ENCODE results near the gene ADH1C.

- TF ChIP-seq SIN3A (IDR thresholded peaks at IDR 0.05; ENCODE audit: borderline replicate concordance, insufficient read depth, low read length): no peak
- no peak for TF ChIP-seq POLR2AphosphoS5 (IDR thresholded peaks at IDR 0.05; ENCODE audit: low read depth, low read length)
- TF ChIP-seq REST (IDR thresholded peaks at IDR 0.05; ENCODE audit: insufficient read depth in 1 of 2, low read depth in 2 of 2, low read length in 2 of 2): no peak
- TF ChIP-seq FOXP2 (optimal IDR thresholded peaks at IDR 0.05; ENCODE audit: borderline replicate concordance, extremely low read depth, extremely low read length, insufficient read depth): no peak
- TF ChIP-seq TAF1 (IDR thresholded peaks at IDR 0.05; ENCODE audit: borderline replicate concordance, insufficient read depth, low read length): no peak
These were observed 21.9 kb downstream of the ADH1C start for GRCh38 chr4:99330648-99331047.

Measured in PFSK-1 (cell line).